ENCODE data around the gene NEK6.

- TF ChIP-seq POLR2A (IDR thresholded peaks at IDR 0.05) = no peak
- no peak for TF ChIP-seq CTCF (IDR thresholded peaks at IDR 0.05)
These were observed 54.8 kb downstream of the NEK6 start for GRCh38 chr9:124312290-124313265.

Data from esophagus squamous epithelium (tissue), 4 donors.